PFSK-1 (cell line): ENCODE data around the gene CUBN.

ENCODE experiments used
- FOXP2 ChIP-seq: optimal IDR thresholded peaks from 2 replicates; pipeline ENCODE3; 2011; ENCODE audit warnings: borderline replicate concordance, control low read depth, inconsistent platforms; ENCODE audit not compliant: insufficient read depth; ENCODE audit errors: extremely low read length, extremely low read depth
- POLR2AphosphoS5 ChIP-seq: IDR thresholded peaks from 2 replicates; pipeline ENCODE4 v1.6.1; 2012; ENCODE audit warnings: low read depth, mild to moderate bottlenecking, control low read depth, low read length, moderate library complexity
- SIN3A ChIP-seq: IDR thresholded peaks from 2 replicates; pipeline ENCODE4 v1.6.1; 2012; ENCODE audit warnings: mild to moderate bottlenecking, low read length, moderate library complexity, borderline replicate concordance; ENCODE audit not compliant: insufficient read depth
- TAF1 ChIP-seq: IDR thresholded peaks from 2 replicates; pipeline ENCODE4 v1.6.1; 2012; ENCODE audit warnings: low read length, control low read depth, borderline replicate concordance; ENCODE audit not compliant: insufficient read depth
- TF ChIP-seq, protein P1 (sequence below), 2 experiments: IDR thresholded peaks; 2 replicates each; pipeline versions ENCODE4 v1.6.1 to v1.8.0; 2011 to 2012; ENCODE audit warnings: low read depth in 2 of 2, low read length in 2 of 2, control low read depth in 1 of 2, inconsistent platforms in 1 of 2, mild to moderate bottlenecking in 1 of 2, moderate library complexity in 1 of 2; ENCODE audit not compliant: insufficient read depth in 1 of 2

Gene CUBN

DNA sequence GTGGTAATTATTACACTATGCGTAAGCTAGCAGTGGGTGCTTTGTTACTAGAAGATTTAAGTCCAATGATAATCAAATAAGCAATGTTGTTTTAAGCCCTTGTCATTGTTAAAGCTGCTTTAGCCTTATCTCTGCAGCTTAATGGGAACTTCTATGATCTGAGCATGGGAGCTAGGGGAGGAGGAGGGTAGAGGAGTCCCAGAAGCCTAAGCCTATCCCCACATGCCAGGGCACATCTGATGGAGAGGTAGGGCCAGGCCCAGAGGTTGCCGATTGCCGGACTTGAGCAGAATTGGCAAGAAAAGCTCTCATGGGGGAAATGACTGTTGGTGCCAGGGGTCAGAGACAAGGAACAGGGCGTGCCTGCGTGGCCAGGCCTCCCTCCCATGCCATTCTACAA is 13.4 kb downstream of the CUBN start:
- TF ChIP-seq, protein P1, sequence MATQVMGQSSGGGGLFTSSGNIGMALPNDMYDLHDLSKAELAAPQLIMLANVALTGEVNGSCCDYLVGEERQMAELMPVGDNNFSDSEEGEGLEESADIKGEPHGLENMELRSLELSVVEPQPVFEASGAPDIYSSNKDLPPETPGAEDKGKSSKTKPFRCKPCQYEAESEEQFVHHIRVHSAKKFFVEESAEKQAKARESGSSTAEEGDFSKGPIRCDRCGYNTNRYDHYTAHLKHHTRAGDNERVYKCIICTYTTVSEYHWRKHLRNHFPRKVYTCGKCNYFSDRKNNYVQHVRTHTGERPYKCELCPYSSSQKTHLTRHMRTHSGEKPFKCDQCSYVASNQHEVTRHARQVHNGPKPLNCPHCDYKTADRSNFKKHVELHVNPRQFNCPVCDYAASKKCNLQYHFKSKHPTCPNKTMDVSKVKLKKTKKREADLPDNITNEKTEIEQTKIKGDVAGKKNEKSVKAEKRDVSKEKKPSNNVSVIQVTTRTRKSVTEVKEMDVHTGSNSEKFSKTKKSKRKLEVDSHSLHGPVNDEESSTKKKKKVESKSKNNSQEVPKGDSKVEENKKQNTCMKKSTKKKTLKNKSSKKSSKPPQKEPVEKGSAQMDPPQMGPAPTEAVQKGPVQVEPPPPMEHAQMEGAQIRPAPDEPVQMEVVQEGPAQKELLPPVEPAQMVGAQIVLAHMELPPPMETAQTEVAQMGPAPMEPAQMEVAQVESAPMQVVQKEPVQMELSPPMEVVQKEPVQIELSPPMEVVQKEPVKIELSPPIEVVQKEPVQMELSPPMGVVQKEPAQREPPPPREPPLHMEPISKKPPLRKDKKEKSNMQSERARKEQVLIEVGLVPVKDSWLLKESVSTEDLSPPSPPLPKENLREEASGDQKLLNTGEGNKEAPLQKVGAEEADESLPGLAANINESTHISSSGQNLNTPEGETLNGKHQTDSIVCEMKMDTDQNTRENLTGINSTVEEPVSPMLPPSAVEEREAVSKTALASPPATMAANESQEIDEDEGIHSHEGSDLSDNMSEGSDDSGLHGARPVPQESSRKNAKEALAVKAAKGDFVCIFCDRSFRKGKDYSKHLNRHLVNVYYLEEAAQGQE (IDR thresholded peaks at IDR 0.05; ENCODE audit: insufficient read depth in 1 of 2, low read depth in 2 of 2, low read length in 2 of 2): no peak
- TF ChIP-seq TAF1 (no peak), SIN3A (no peak), POLR2AphosphoS5 (no peak), FOXP2 (no peak)

DNA sequence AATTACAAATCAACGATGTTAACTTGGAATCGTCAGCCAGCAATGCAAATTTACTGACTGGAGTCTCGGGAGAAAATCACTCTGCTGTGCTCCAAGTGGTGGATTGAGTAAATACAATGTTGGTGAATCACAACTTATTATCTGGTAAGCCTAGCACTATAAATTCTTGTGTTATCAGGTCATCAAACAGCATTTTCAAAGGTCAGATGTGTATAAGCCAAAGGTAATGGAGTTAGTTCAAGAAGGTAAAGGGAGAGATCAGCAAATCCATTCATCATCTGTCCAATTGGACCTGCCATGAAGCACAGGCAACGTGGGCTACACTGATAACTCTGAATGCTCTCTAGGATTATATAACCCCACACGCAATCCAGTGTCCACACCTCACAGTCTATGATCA is 13.9 kb downstream of the CUBN start:
- no peak for TF ChIP-seq TAF1
- no peak for TF ChIP-seq SIN3A
- TF ChIP-seq, protein P1 (IDR thresholded peaks at IDR 0.05; ENCODE audit: insufficient read depth in 1 of 2, low read depth in 2 of 2, low read length in 2 of 2): no peak
- no peak for TF ChIP-seq FOXP2
- no peak for TF ChIP-seq POLR2AphosphoS5

DNA sequence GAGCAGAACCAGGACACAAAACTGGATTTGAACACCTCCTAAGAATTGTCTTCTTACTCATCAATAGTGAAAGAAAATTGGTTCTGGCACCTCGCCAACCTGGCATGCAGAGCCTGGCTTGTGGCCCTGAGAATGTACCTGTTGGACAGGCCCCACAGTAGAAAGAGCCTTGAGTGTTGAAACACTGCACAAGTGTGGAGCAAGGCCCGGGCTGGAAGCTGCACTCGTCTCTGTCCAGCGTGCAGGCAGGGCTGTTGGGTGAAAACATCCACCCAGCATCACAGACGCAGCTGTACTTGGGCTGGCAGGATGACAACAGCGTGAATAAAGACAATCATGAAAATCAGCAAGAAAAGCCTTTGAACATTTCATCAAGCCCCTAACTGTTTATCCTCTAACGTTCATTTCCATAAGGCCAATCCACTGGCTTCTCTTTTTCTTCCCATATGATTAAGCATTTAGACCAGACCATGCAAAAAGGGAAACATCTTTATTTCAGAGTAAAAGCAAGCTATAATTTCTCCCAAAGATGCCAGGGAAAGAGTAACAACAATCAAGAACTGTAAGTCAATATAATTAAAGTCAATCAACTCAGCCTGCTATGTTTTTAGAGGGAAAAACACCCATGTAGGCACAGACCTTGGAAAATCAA is 15.6 kb downstream of the CUBN start:
- TF ChIP-seq, protein P1 (IDR thresholded peaks at IDR 0.05; ENCODE audit: insufficient read depth in 1 of 2, low read depth in 2 of 2, low read length in 2 of 2): peak; percentile 71 to 80
- TF ChIP-seq SIN3A (no peak), POLR2AphosphoS5 (no peak)

DNA sequence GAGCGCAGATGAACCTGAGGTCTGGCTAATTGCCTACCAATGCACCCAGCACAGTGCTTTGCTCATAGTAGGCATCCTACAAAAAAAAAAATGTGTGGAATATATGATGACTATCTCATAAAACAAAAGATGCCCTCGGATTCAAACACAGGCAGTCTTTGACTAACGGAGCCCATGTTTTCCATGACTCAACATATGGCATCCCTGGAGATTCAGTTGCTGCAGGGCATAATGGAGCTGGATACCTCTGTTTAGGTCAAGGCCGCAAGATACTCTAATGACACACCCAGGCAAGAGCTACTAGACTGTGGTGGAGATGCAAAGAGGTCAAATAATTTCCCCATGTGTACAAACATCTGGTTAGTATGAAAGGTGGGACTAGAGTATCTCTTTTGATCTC is 16.3 kb downstream of the CUBN start:
- TF ChIP-seq SIN3A: no peak

DNA sequence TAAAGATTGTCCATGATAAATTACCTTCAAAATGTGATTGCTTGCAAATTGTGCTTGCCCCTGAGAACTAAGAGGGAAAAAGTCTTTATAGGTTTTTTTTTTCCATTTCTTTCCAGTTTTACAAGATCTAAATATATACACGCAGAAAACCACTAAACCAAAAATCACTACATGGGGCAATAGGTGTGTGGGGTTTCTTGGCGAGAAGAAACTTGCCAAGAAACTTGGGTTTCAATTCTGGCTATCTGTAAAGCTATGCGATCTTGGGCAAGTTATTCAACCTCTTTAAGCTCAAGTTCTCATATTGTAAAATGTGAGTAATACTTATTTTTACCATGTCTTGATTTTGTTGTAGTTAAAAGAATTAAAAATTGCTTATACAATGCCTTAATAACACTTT is 17.0 kb downstream of the CUBN start:
- no peak for TF ChIP-seq POLR2AphosphoS5
- no peak for TF ChIP-seq SIN3A
- TF ChIP-seq TAF1: no peak
- no peak for TF ChIP-seq FOXP2
- TF ChIP-seq, protein P1 (IDR thresholded peaks at IDR 0.05; ENCODE audit: insufficient read depth in 1 of 2, low read depth in 2 of 2, low read length in 2 of 2): no peak
